ENCODE measurements around the gene PPP6R1.
"Not testable (repeated sequence)": the region's sequence is repeated elsewhere in the genome, so short reads cannot be mapped to it uniquely, and the experiment has no call there.

The PPP6R1 gene

DNA sequence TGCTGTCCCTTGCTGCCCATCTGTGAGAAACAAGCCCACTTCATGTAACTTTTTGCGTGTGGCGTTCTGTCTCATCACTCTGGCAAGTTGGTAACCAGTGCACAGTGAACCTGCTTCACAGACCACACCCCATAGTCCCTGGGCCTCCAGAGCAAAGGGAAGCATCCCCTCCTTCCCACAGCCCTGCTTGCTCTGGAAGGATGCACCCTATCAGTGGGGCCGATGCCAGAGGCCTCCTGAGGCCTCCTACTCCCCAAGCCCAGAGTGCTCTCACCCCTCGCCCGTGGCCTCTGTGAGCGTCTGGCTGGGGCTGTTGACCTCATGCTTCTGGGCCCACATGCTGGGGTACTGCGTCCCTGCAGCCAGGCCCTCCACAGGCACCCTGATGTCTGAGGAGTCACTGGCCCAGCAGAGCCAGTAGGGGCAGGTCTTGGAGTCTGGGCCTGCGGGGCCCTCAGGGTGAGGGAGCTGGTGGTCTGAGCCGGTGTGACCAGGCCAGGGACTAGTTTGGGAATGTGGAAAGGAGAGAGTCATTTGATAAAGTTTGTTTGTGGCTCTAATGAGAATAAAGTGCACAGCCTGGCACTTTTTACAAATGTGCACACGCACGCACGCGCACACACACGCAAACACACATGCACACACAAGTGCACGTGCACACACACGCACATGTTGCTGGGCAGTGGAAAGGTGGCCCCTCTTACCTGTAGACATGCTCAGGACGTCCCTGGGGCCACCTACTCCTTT lies 35.4 kb downstream of the PPP6R1 start:
- no peak for DNase-seq (ENCODE audit: low read depth)

DNA sequence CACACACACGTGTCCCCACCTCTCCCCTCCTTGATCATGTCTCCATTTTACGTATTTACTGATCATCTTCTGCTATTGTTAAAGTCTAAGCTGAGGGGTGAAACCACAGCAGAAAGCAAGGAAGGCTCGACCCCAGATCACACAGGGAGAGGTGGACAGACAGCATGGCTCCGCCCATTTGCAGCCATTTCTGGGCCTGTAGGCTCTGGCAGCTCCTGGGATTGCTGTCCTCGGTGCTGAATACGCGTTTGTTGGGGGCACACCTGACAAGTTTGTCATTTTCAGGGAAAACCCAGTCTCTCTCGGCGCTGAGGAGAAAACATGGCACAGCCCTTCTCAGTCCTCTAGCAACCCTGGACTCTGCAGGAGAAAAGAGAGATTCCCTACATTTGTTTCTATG lies 38.3 kb downstream of the PPP6R1 start:
- DNase-seq (ENCODE audit: low read depth), result no peak

DNA sequence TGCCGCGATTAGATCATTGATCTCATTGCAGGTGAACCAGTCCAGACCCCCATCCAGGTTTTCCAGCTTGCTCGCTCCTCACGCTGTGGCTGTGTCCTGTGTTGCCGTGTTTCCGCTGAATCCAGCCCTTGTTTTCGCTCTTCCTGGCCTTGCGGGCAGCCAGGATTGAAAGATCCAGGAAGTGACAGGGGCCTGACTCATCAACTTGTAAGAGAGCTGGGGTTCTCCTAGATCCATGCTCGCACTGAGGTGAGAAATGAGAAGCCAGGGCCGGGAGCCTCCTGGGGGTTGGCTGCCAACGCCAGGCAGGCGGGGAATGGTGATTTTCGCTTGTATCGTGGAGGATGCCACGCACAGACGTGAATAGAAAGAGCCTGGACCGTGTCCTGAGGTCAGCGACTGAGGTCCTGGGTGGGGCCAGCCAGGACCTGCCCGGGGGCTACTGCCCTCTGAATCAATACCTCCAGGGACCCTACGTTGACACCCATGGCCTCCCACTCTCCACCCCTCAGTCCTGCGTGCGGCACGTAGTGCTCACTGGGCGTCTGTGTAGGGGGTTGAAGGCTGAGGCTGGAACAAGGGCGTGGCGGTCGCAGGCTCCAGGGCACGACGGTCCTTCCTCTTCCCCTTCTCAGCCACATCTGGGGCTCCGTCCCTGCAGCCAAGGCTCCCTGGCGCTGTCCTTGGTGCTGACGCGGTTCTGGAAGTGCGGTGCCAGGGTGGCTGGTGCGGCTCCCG lies 42.2 kb downstream of the PPP6R1 start:
- no peak for DNase-seq (ENCODE audit: low read depth)

DNA sequence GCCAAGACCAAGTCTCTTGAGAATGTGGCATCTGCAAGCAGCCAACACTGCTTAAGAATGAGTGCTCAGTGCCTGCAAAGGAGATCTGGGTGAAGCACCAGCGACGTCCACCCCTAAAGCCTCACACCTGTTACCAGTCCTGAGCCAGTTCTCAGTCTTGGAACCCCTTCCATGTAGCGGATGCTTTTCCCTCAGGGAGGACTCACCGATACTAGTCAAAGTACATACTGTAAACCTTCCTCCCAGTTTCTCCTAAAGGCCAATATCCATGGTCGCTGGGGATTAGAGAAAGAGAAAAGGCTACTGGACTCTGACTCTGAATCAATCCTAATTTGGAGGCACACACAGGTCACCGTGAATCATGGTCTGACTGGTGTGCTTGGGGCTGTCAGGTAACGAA lies 45.3 kb downstream of the PPP6R1 start:
- no peak for DNase-seq (ENCODE audit: low read depth)

DNA sequence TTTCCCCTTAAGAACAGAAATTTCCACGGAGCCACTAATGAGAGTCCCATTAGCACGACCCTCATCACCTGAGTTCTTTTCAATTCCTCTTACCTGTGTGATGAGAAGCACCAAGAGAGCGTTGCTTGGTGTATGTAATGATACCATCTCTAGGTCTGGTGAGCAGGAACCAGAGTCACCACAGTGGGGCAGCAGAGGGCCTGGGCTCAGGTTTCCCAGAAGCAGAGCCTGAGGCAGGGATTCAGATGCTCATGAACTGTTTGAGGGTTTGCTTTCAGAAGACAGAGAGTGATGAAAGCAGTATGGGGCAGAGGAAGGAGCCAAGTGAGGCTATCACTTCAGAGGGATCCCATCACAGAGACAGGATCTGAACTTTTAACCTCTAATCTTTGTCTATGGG lies 46.4 kb downstream of the PPP6R1 start:
- DNase-seq (ENCODE audit: low read depth), result no peak

DNA sequence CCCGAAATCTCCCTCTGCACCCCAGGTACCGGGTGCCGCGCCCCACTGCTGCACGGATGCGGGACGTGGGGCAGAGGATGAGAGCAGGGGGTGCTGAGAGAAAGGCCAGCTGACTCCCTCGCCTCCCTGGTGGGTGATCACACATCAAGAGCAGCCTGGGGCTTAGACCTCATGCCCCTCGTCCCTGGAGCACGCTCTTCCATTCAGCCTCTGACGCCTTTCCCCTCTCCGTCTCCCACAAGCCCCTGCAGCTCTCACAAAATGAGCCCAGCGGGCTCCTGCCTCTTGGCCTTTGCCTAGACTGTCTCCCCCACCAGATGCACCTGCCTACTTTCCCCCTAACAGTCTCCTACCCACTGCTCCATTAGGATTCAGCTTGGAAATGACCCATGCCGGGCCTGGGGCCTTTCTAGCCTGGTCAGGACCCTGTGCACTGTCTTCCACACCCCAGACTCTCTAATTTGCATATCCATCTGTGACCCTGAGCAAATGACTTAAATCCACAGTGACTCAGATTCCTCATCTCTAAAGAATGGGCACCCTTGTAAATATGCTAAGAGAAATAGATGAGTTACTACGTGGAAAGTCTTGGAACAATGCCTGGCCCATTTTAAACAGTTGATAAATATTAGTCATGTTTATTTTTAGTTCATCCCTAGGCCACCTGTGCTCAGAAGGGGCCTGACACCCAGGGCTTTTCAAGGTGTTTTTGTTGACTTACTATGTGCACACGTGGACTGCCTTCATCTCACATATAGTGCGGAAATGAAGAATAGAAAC lies 48.9 kb downstream of the PPP6R1 start:
- DNase-seq (ENCODE audit: low read depth), result no peak

DNA sequence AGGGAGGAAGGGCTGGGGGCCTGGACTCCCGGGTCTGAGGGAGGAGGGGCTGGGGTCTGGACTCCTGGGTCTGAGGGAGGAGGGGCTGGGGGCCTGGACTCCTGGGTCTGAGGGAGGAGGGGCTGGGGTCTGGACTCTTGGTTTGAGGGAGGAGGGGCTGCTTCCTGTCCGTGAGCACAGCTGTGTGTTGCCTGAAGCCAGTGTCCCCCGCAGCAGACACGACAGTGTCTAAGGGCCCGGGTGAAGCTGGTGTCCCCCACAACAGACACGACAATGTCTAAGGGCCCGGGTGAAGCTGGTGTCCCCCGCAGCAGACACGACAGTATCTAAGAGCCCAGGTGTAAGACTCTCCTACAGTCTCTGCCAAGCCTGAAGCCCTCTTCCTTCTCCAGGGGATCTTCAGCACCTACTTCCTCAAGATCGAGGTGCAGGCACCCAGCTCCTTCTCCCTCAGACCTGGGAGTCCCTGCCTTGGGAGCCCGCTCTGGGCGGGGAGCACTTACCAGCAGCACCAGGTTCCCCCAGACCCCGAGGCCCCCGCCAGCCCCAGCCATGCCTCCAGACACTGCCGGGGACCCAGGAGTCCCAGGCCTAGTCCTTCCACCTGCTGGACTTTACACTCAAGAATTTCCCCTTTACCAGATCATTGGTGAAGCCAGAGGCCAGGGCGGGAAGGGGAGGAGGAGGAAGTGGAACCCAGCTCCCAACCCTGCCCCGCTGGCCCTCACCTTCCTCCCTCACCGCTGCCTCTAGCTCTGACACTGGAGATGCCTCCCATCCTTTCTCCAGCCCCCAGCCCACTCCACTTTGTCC lies 49.7 kb downstream of the PPP6R1 start, which contains the start of gene PTPRH:
PTPRH (minus strand) TSS at position 622 of the 813 bp plus-strand sequence; CDS start at position 554, 68 bp downstream.
- no peak for DNase-seq (ENCODE audit: low read depth)

DNA sequence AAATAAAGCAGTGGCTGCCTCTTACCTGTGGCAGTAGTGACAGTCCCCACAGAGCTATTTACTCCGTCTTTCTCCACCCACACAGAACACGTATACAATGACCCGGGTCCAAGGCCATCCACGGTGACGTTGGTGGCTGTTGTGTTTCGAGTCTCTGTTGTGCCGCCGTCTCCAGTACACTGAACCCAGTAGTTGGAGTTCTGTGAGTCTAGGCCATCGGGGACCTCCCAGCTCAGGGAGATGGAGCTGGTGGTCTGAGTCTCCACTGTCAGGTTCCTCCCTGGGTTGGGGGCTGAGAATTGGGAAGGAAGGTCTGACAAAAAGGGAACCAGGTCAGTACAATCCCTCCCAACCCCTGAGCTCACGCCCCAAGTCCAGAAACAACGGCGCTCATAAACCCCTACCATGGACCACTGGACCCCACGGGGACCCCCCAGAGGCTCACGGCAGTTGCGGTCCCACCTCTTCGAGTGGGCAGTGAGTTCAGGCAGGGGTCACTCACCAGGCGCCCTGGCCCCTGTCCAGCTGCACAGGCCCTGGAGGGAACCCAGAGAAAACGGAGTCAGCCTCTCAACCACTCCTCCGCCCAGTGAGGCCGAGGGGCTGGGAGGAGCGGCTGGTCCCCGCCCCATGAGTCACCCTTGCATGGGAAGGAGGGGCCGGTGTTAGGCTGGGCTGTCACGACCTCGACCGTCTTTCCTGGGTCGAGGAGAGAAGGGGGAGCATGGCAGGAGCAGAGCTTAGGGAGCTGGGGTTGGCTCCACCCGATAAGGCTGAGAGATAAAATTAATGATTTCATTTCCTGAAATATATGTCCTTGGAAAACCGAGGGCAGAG lies 51.9 kb downstream of the PPP6R1 start:
- DNase-seq (ENCODE audit: low read depth), result no peak

DNA sequence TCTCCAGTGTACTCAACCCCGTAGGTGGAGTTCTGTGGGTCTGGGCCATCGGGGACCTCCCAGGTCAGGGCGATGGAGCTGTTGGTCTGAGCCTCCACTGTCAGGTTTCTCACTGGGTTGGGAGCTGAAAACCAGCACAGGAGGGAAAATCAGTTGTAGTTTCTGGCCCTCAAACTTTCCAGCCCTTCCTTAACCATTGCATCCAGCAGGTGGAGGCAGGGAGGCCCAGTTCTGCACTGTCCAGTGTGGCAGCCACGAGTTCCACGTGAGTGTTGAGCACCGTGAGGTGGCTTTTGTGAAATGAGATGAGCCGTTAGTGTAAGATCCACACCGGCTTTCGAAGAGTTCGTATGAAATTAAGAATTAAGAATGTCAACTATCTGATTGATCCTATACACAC lies 56.6 kb downstream of the PPP6R1 start:
- DNase-seq (ENCODE audit: low read depth), result not testable (repeated sequence)

DNA sequence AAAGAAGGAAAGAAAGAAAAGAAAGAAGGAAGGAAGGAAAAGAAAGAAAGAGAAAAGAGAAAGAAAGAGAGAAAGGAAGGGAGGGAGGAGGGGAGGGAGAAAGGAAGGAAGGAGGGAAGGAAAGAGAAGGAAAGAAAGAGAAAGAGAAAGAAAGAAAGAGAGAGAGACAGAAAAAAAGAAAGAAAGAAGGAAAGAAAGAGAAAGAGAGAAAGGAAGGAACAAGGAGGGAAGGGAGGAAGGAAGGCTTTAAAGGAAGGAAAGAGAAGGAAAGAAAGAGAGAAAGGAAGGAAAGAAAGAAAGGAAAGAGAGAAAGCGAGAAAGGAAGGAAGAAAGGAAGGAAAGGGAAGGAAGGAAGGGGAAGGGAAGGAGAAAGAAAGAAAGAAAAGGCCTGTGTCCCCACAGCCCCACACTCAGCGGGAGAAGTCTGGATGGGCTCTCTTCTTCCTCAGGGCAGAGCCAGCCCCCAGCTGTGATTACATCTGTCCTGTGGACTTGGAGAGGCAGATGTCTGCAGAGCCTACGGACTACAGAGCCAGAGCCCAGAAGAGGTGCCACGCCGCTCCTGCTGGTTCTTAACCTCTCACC lies 59.1 kb downstream of the PPP6R1 start:
- DNase-seq (ENCODE audit: low read depth), result no peak

DNA sequence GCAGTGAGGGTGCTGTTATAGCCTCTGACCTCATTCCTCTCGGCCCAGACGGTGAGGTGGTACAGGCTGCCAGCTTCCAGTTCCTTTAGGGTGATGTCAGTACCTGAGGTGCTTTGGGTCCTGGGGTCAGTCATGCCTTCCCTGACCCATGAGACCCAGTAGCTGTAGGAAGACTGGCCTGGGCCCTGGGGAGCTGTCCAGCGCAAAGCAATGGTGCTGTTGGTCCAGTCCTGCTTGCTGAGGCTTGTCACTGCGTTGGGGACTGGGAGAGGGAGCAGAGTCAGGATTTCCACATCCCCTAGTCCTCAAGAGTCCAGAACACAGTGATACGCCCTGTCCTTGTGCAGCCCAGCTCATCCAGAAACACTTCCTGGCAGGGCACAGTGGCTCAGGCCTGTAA lies 60.2 kb downstream of the PPP6R1 start:
- DNase-seq (ENCODE audit: low read depth), result no peak

DNA sequence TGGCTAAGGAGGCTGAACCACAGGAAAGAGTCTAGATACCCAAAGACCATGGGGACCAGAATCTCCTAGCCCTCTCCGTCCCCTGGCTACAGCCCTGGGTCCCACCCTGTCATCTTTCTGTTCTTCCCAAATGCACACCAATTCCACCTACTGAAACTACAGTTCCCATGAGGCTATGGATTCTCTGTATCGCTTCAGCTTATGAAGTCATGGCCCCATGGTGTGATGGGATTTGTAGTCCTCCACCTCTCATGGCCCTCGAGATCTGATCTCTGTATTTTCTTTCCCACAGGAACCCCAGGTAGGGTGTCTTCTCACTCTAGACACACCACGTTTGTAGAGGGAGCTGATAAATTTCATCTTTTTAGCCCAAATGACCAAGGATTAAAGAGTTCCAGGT lies 61.3 kb downstream of the PPP6R1 start:
- no peak for DNase-seq (ENCODE audit: low read depth)

DNA sequence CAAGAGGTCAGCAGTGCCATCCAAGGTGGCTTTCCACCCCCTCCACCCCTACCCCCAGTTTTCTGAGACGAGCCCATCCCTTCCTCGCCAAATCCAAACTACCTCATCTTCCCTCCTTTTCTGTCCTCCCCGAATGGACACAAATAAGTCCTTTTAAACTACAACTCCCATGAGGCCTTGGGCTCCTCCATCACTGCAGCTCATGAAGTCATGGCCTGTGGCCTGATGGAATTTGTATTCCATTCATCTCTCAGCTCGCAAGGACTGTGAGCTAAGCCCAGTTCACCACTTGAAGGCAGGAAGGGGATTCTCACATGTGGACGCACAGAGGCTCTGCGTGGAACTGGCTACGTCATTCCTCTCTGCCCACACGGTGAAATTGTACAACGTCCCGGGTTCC lies 62.0 kb downstream of the PPP6R1 start:
- no peak for DNase-seq (ENCODE audit: low read depth)

DNA sequence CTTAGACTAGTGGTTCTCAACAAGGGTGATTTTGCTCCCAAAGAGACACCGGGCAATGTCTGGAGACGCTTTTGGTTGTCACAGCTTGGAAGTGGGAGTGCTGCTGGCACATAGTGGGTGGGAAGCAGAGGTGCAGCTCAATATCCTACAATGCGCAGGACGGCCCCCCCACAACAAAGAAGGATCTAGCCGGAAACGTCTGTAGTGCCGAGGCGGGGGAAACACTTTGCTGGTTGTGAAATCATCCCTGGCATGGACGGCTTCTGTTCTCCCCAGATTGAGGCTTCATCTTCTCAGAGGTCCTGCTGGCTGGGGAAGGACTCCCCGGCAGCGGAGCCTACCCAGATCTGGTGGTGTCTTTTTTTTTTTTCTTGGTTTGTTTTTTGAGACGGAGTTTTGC lies 65.3 kb downstream of the PPP6R1 start:
- DNase-seq (ENCODE audit: low read depth), result no peak

DNA sequence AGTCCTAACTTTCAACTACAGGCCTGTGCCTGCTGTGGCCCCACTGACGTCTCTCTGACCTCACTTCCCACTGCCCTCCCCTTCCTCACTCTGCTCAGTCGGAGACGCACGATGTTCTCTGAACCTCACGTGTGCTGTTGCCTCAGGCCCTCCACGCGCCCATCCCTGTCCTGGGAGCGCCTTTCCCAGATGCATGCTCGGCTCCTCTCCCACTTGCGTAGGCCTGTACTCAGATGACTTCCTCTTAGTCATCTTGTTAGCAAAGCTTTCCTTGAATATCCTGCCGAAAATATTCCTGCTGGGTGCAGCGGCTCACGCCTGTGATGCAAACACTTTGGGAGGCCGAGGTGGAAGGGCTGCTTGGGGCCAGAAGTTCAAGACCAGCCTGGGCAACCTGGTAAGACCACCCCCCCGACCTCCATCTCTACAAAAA lies 69.4 kb downstream of the PPP6R1 start:
- no peak for DNase-seq (ENCODE audit: low read depth)

DNA sequence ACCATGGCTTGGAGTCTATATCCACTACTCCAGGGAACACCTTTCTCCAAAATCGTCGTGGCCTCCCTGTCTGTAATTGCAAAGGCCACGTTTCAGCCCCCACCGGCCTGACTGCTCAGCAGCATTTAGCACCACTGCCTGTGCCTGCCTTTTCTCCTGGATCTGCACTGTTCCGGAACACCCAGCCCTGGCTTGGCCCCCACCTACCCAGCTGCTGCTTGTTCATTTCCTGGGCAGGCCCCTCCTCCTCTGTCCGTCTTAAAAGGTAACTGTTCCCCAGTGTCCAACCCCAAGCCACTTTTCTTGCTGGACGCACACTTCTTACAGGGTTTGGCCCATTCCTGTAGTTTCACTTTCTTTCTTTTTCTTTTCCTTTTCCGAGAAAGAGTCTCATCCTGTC lies 70.2 kb downstream of the PPP6R1 start:
- no peak for DNase-seq (ENCODE audit: low read depth)

DNA sequence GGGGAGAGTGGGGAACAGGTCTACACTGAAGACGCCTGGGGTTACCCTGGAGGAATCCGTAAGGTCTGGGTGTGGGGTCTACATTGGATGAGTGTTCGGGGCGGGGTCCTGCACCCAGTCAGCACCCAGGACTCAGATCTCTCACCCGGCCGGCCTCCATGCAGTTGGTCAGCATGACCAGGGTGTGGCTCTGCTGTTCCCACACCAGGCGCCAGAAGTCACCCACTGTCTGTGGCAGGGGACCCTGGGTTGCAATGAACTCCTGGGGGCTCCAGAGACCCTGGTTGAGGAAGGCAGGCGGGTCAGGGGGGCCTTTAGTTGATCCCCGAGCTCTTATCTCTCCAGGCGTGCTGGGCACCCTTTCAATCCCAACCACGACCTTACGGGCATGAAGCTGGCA lies 72.7 kb downstream of the PPP6R1 start:
- DNase-seq (ENCODE audit: low read depth), result no peak

DNA sequence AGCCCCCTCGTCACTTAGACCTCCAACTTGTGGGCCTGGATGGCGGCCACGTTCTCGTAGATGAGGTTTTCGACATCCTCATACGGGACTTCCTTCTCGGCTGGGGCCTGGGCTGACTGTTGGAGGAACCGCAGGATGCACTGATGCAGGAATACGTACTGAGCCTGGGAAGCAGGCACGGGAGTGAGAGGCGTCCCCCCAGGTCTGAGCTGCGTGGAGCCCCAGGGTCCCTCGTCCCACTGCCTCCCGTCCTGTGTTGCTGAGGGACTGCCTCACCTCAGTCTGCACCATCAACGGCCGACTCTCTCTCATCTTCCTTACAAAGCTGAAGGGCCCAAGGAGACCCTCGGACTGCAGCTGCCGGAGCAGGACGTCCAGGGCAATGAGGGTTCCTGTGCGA lies 77.1 kb downstream of the PPP6R1 start:
- DNase-seq (ENCODE audit: low read depth), result no peak
